VCaP (cell line): ENCODE measurements around the gene HELLS.
"Not testable (repeated sequence)": the region's sequence is repeated elsewhere in the genome, so short reads cannot be mapped to it uniquely, and the experiment has no call there.

Source experiments
- H3K27ac ChIP-seq: fragments of 450-650 bp; 2 replicates; pipeline ENCODE4 v1.5.1; 2017
- TF ChIP-seq, protein P1 (sequence below): fragments of 450-650 bp; conservative IDR thresholded peaks from 2 replicates; pipeline ENCODE4 v1.5.1; 2017; ENCODE audit warnings: mild to moderate bottlenecking, moderate library complexity

HELLS gene

DNA sequence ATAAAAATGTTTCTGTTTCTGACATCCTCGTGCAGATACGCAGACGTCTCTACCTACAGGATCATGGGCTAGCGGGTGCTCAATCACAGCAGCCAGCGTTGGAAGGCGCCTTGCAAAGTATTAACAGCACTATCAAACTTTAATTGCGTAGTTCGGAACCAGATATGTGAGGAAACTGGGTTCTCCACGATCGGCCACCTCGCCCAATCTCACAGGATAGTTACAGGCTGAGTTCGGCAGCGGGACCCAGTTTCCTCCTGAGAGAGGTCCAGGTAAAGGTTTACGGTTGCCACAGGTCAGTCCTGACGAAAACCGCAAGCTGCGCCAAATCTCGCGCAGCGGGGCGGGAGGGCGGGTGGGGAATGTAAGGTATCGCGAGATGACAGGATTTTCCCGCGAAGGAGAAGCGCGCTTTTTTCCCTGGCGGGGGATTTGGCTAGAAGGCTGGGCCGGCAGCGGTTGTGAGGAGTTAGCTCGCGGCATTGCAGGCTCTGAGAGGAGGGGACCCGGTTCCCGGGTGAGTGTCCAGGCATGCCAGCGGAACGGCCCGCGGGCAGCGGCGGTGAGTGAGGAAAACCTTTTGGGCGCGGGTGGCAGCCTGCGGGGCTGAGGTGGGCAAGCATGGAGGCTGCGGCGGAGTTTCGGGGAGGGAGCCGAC lies at the start of gene HELLS:
Gene HELLS, plus strand, starts transcription at position 398 of the 658 bp plus-strand sequence. Its CDS starts 134 bp downstream, at position 532.
- TF ChIP-seq, protein P1, sequence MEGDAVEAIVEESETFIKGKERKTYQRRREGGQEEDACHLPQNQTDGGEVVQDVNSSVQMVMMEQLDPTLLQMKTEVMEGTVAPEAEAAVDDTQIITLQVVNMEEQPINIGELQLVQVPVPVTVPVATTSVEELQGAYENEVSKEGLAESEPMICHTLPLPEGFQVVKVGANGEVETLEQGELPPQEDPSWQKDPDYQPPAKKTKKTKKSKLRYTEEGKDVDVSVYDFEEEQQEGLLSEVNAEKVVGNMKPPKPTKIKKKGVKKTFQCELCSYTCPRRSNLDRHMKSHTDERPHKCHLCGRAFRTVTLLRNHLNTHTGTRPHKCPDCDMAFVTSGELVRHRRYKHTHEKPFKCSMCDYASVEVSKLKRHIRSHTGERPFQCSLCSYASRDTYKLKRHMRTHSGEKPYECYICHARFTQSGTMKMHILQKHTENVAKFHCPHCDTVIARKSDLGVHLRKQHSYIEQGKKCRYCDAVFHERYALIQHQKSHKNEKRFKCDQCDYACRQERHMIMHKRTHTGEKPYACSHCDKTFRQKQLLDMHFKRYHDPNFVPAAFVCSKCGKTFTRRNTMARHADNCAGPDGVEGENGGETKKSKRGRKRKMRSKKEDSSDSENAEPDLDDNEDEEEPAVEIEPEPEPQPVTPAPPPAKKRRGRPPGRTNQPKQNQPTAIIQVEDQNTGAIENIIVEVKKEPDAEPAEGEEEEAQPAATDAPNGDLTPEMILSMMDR: no peak
- H3K27ac ChIP-seq: peak within 1 kb of the TSS; percentile 78

DNA sequence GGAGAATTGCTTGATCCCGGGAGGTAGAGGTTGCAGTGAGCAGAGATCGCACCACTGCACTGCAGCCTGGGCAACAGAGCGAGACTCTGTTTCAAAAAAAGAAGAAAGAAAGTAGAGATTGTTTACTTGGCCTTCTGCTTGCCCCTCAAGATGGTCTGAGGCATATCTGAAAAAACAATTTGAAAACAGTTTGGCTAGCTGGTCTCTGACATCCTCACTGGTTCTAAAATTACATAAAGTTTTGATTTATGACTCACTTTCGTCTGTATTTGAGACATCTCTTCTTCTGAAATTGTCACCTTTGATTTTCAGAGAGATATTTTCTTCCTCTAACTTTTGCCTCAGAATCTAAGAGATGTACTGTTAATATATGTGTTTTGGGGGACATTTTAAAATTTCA lies 49.6 kb upstream of the HELLS start:
- TF ChIP-seq, protein P1: no peak
- H3K27ac ChIP-seq: no peak overlapping the region

DNA sequence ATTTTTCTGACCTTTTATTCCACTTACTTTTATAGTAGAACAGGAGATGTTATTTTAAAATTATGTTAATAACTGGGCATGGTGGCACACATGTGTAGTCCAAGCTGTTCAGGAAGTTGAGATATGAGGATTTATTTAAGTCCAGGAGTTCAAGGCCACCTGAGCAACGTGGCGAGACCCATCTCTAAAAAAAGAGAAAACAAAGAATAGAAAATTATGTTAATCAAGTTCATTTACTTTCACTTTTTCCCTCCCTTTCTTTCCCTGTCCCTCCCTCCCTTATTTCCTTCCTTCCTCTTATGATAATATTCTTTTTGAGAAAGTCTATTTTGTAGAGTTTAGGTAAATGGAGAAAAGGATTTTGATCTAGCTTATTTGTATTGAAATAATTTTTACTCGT lies 48.9 kb upstream of the HELLS start:
- TF ChIP-seq, protein P1: no peak
- H3K27ac ChIP-seq: no peak overlapping the region

DNA sequence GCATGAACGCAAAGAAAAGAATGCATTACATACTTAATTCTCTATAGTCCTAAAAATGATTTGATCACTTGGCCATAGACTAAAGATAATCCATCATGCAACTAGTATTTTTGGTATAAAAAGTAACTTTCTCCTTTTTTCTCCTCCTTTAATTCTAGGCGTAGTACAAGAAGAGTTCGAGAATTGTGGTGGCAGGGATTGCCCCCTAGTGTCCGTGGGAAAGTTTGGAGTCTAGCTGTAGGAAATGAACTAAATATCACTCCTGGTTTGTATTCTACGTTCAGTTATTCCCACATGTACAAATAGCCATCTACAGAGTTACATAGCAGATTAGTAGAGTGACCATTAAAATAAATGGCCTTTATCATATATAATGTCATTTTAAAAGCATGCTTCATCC lies 45.5 kb upstream of the HELLS start:
- no peak overlapping the region for H3K27ac ChIP-seq
- TF ChIP-seq, protein P1: peak; percentile 68

DNA sequence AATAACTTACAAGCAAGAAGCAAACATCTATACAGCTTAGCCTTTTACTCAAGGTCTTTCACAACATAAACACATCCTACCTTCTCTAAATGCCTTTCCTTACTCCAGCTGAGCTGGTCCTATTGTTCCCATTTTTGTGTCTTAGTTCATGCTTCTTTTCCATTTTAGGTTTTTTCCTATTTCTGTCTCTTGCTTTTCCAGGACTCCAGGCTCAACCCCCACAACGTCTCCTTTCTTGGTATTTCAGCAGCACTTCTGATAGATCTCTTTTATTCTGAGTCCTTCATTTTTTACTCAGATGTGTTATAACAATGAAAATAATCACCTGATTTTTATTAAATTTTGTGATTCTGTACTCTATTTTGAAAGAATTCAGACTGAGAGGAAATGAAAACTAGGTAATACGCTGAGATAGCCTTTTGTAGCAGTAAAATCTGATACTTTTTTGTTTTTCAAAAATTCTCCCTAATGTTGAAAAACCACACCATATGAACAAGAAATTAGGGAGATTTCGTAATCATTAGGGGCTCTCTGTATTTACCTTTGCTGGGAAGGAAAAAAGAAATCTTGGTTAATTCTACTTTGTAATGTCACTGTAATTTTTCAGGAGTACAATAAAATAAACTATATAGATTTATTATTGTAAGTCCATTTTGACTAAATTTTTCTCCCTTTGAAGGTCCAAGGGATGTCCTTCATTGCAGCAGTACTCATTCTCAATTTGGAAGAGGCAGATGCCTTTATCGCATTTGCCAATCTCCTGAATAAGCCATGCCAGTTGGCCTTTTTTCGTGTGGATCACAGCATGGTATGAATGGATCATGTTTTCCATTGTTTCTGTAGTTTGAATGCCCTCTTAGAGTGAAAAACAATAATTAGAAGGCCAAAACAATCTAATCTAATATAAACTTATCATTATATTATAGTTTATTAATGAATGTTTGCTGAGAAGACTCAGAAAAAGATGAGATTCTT lies 24.0 kb upstream of the HELLS start:
- no peak overlapping the region for H3K27ac ChIP-seq
- TF ChIP-seq, protein P1: no peak

DNA sequence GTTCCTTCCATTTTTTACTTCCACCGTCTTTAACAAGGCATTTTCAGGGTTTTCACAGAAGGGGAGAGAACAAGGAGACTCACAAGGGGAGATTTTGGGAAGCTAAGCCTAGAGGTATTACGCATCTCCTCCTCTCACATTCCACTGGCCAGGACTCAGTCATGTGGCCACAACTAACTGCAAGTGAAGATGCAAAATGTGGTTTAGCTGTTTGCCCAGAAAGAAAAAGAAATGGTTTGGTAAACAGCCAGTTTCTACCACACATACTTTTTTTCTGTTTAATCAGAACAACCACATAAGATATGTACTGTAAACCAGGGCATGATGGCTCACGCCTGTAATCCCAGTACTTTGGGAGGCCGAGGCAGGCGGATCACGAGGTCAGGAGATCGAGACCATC lies 21.4 kb upstream of the HELLS start:
- TF ChIP-seq, protein P1: no peak
- no peak overlapping the region for H3K27ac ChIP-seq

DNA sequence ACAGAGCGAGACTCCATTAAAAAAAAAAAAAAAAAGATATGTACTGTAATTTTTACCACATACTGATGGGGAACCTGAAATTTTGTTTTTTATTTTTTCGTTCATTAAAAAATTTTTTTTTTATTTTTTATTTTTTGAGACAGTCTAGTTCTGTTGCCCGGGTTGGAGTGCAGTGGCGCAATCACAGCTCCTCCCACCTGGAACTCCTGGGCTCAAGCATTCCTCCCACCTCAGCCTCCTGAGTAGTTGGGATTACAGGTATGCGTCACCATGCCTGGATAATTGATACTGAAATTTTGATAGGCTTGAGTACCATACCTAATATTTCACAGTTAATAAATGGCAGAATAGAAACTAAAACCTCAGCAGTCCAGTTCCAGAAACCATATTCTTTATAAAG lies 20.9 kb upstream of the HELLS start:
- TF ChIP-seq, protein P1: no peak
- H3K27ac ChIP-seq: no peak overlapping the region

DNA sequence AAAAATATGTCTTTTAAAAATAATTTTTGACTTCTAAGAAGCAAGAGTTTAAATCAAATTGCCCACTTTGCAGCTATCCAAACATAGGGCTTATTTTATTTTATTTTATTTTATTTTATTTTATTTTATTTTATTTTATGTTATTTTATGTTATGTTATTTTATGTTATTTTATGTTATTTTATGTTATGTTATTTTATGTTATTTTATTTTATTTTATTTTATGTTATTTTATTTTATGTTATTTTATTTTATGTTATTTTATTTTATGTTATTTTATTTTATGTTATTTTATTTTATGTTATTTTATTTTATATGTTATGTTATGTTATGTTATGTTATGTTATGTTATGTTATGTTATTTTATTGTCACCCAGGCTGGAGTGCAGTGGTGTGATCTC lies 14.0 kb upstream of the HELLS start:
- H3K27ac ChIP-seq: not testable (repeated sequence)
